Activated T-cell treated with anti-CD3 and anti-CD28 coated beads, Interleukin-2, amount 50 U/mL, for 72 hours (primary cell): ENCODE data around the gene NAP1L5. TPM values are rescaled to one million over a fixed set of nuclear protein-coding genes. Genes with fewer than 3 reads are reported as not detected.
A peak's percentile ranks its signal among the peaks of the same experiment; 100 is the strongest.

Source experiments
- ATAC-seq, 2 donors: fragments of 150-1000 bp; cut with Tn5 transposase; replicated peaks in 1 of 2; 2 replicates each; pipeline ENCODE4 v1.10.0; 2021; ENCODE audit warnings: moderate library complexity in 2 of 2, mild to moderate bottlenecking in 1 of 2
- DNase-seq, 2 donors: peaks; one replicate each; pipeline ENCODE4 v3.0.0; 2021 to 2022; ENCODE audit warnings: mixed read lengths in 1 of 2
- H3K27ac Mint-ChIP-seq: one replicate; pipeline ENCODE4 v1.8.0; 2022; ENCODE audit warnings: mild to moderate bottlenecking, moderate library complexity, mixed read lengths
- H3K27me3 Mint-ChIP-seq: one replicate; pipeline ENCODE4 v1.8.0; 2022; ENCODE audit warnings: low read depth, mixed read lengths
- H3K36me3 Mint-ChIP-seq, 2 donors: one replicate each; pipeline ENCODE4 v1.8.0; 2022; ENCODE audit warnings: mixed read lengths in 2 of 2, mild to moderate bottlenecking in 1 of 2; ENCODE audit not compliant: insufficient read depth in 2 of 2
- H3K4me1 Mint-ChIP-seq: one replicate; pipeline ENCODE4 v1.8.0; 2022; ENCODE audit warnings: low read depth, mixed read lengths
- H3K4me3 Mint-ChIP-seq, 2 donors: one replicate each; pipeline ENCODE4 v1.8.0; 2022; ENCODE audit warnings: mild to moderate bottlenecking in 2 of 2, mixed read lengths in 2 of 2, moderate library complexity in 2 of 2
- H3K9me3 Mint-ChIP-seq, 2 donors: one replicate each; pipeline ENCODE4 v1.8.0; 2022; ENCODE audit warnings: mixed read lengths in 2 of 2
- total RNA-seq, 2 donors: library from RNA; stranded (reverse); gene quantifications; one replicate each; pipeline ENCODE4 v1.2.3, GENCODE V29; 2022

NAP1L5 gene
- total RNA-seq, 2 donors from 2014 or later: 5.0 to 5.9 TPM

- H3K9me3 Mint-ChIP-seq: no peaks in the 10 kb centered on the region
- H3K27ac Mint-ChIP-seq: no peak overlapping the region
- H3K27me3 Mint-ChIP-seq: no peaks in the 10 kb centered on the region
- no peaks in the 10 kb centered on the region for H3K36me3 Mint-ChIP-seq
- H3K4me3 Mint-ChIP-seq: no peak overlapping the region
- no peak for DNase-seq
- no peak for ATAC-seq
- H3K4me1 Mint-ChIP-seq: peaks cover 11% of the 10 kb centered on the region
Observed at GRCh38 chr4:88732714-88733368, 35.2 kb upstream of the NAP1L5 start.

DNA sequence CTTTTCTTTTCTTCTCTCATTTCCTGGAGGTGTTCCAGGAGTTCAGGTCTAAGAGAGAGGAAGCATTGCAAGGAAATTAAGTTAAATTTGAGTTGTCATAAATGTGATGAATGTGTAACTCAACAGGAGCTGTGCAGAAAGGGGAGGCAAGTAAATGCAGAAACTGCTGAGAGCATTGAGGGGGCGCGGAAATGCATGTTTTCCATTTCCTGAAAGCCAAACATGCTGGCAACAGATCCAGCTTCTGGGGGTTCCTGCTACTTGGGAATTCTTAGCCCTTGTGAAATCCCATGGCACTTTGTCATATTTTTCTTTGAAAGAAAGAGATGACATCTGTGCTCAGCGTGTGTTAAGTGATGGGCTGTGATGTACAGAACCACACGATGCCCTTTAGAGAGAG is 33.8 kb upstream of the NAP1L5 start:
- Mint-ChIP-seq H3K27me3 (no peaks in the 10 kb centered on the region), H3K4me1 (no peaks in the 10 kb centered on the region), H3K36me3 (peaks cover 0 to 4% of the 10 kb centered on the region in 2 donors), H3K4me3 (no peak overlapping the region), H3K27ac (no peak overlapping the region), H3K9me3 (no peaks in the 10 kb centered on the region)
- no peak for DNase-seq
- no peak for ATAC-seq

DNA sequence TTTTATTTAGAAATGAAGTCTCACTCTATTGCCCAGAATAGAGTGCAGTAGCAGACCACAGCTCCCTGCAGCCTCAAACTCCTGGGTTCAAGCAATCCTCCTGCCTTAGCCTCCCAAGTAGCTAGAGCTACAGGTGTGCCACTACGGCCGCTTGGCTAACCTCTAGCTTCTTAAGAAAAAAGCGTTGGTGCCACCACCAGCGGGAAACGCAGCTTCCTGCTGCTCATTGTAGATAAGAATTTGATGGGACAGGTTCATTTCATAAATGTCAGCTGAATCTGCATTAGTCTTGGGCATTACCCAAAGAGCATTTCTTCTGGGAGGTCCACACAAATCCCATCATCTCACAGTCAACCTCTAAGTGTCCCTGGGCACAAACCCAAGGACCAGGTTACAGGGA is 33.2 kb upstream of the NAP1L5 start:
- H3K27me3 Mint-ChIP-seq: no peaks in the 10 kb centered on the region
- ATAC-seq (no peak), DNase-seq (no peak)
- no peaks in the 10 kb centered on the region for H3K9me3 Mint-ChIP-seq
- no peak overlapping the region for H3K27ac Mint-ChIP-seq
- no peak overlapping the region for H3K4me3 Mint-ChIP-seq
- H3K4me1 Mint-ChIP-seq: no peaks in the 10 kb centered on the region
- peaks cover 0 to 4% of the 10 kb centered on the region in 2 donors for H3K36me3 Mint-ChIP-seq

GRCh38 chr4:88729146-88729760 is 31.6 kb upstream of the NAP1L5 start:
- Mint-ChIP-seq H3K9me3 (no peaks in the 10 kb centered on the region), H3K27ac (no peak overlapping the region), H3K36me3 (peaks cover 0 to 4% of the 10 kb centered on the region in 2 donors), H3K4me3 (no peak overlapping the region), H3K4me1 (no peaks in the 10 kb centered on the region), H3K27me3 (no peaks in the 10 kb centered on the region)
- ATAC-seq: no peak
- DNase-seq: no peak

DNA sequence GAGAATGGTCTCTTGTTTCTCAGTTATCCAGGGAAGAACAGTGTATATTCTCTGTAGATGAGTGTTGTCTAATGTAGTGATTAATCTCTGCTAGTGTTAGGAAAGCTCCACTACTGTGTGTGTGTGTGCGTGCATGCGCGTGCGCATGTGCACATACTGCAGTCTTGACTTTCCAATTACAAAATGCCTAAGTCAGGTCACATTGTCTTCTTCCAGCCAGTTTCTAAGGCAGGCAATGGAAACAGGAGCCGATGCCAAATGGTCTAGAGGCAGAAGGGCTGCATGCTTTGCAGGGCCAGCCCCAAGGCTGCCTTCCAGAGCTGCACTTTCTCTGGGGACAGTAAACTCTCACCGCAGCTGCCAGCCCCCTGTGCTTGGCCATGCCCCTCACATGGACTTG is 30.5 kb upstream of the NAP1L5 start:
- H3K27ac Mint-ChIP-seq: no peak overlapping the region
- H3K36me3 Mint-ChIP-seq: peaks cover 0 to 4% of the 10 kb centered on the region in 2 donors
- no peak for ATAC-seq

DNA sequence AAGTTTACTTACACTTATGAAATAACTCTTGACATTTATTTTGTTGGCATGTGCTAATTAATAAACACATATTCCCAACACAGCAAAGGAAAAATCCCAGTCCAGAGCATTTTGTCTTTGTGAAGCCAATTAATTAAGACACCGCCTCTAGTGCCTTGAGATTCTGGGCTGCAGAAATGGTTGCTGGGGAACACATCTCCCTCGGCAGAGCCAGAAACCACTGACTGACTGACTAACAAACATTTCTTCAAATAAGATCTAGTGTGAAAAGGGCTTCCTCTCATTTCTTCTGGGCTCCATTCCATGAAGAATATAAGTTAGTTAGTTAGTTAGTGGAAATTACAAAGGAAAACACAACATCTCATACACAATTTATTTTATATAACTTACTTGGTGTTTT is 28.4 kb upstream of the NAP1L5 start:
- no peak overlapping the region for H3K4me3 Mint-ChIP-seq
- no peak overlapping the region for H3K27ac Mint-ChIP-seq
- H3K36me3 Mint-ChIP-seq: peaks cover 0 to 4% of the 10 kb centered on the region in 2 donors

More for the DNA sequence above, 30.5 kb upstream of the NAP1L5 start:
- no peak overlapping the region for H3K4me3 Mint-ChIP-seq
- no peaks in the 10 kb centered on the region for H3K4me1 Mint-ChIP-seq
- H3K27me3 Mint-ChIP-seq: no peaks in the 10 kb centered on the region
- no peak for DNase-seq
- H3K9me3 Mint-ChIP-seq: no peaks in the 10 kb centered on the region

GRCh38 chr4:88725143-88725542 is 27.5 kb upstream of the NAP1L5 start:
- ATAC-seq (no peak), DNase-seq (no peak)
- Mint-ChIP-seq H3K9me3 (no peaks in the 10 kb centered on the region), H3K4me1 (no peaks in the 10 kb centered on the region), H3K4me3 (no peak overlapping the region), H3K36me3 (peaks cover 2 to 4% of the 10 kb centered on the region in 2 donors), H3K27ac (no peak overlapping the region), H3K27me3 (no peaks in the 10 kb centered on the region)

More for the DNA sequence above, 28.4 kb upstream of the NAP1L5 start:
- no peaks in the 10 kb centered on the region for H3K27me3 Mint-ChIP-seq
- no peaks in the 10 kb centered on the region for H3K4me1 Mint-ChIP-seq
- no peak for ATAC-seq
- no peaks in the 10 kb centered on the region for H3K9me3 Mint-ChIP-seq
- DNase-seq: no peak

DNA sequence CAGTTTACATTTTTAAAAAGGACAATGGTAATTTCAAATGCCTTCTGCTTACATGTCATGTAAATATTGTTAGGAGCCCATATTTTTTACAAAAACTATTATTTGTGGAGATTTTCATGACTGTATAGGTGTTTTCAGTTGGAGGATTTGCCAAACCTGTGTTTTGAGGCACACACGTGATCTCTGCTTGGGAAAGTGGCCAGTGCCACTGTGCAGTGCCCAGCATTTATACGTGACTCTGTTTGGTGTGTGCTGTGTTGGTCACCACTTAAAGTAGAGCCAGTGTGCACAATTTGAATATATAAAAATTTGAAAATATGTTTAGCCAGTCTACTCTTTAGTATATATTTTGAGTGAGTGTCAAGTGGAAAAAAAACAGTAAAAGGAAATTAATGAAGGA is 26.8 kb upstream of the NAP1L5 start:
- no peaks in the 10 kb centered on the region for H3K4me1 Mint-ChIP-seq
- no peak for DNase-seq
- no peak overlapping the region for H3K27ac Mint-ChIP-seq
- no peak overlapping the region for H3K4me3 Mint-ChIP-seq
- H3K9me3 Mint-ChIP-seq: no peaks in the 10 kb centered on the region
- H3K36me3 Mint-ChIP-seq: peaks cover 2 to 4% of the 10 kb centered on the region in 2 donors
- no peak for ATAC-seq
- H3K27me3 Mint-ChIP-seq: no peaks in the 10 kb centered on the region

GRCh38 chr4:88722828-88723227 is 25.2 kb upstream of the NAP1L5 start:
- no peak for ATAC-seq
- H3K9me3 Mint-ChIP-seq: peaks cover 0 to 2% of the 10 kb centered on the region in 2 donors
- no peaks in the 10 kb centered on the region for H3K27me3 Mint-ChIP-seq
- H3K4me3 Mint-ChIP-seq: no peak overlapping the region
- peaks cover 4 to 10% of the 10 kb centered on the region in 2 donors for H3K36me3 Mint-ChIP-seq
- H3K4me1 Mint-ChIP-seq: no peaks in the 10 kb centered on the region
- DNase-seq: no peak
- peak overlapping the region; percentile 33 for H3K27ac Mint-ChIP-seq

DNA sequence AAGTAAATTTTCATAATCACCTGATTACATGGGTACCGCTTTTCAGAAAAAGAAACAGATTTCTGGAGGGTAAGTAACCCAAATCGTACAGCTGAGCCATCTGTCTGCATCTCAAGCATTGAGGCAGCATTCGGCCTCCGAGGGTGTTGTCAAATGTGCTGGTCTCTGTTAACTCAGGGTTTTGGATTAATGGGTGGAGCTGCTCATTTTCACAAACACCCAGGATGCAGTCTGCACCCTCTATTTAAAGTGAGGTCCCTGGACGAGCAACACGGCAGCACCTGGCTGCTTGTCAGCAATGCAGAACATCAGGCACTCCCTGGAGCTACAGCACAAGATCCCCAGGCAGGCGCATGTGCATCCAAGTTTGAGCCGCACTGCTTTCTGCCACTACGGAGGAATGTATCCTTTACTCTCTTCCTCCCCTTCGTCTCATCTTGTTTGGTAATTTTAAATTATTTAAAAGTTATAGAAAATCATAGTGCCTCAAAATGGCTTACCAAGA is 24.7 kb upstream of the NAP1L5 start:
- no peaks in the 10 kb centered on the region for H3K27me3 Mint-ChIP-seq
- ATAC-seq (no peak), DNase-seq (no peak)
- H3K4me1 Mint-ChIP-seq: no peaks in the 10 kb centered on the region
- H3K27ac Mint-ChIP-seq: no peak overlapping the region
- peaks cover 9 to 11% of the 10 kb centered on the region in 2 donors for H3K36me3 Mint-ChIP-seq
- H3K4me3 Mint-ChIP-seq: no peak overlapping the region
- H3K9me3 Mint-ChIP-seq: peaks cover 4 to 7% of the 10 kb centered on the region in 2 donors

GRCh38 chr4:88720451-88721428 is 23.1 kb upstream of the NAP1L5 start:
- Mint-ChIP-seq H3K36me3 (peaks cover 16 to 22% of the 10 kb centered on the region in 2 donors), H3K27ac (no peak overlapping the region), H3K9me3 (peaks cover 7 to 12% of the 10 kb centered on the region in 2 donors), H3K27me3 (no peaks in the 10 kb centered on the region), H3K4me1 (no peaks in the 10 kb centered on the region), H3K4me3 (no peak overlapping the region)
- ATAC-seq (no peak), DNase-seq (no peak)

DNA sequence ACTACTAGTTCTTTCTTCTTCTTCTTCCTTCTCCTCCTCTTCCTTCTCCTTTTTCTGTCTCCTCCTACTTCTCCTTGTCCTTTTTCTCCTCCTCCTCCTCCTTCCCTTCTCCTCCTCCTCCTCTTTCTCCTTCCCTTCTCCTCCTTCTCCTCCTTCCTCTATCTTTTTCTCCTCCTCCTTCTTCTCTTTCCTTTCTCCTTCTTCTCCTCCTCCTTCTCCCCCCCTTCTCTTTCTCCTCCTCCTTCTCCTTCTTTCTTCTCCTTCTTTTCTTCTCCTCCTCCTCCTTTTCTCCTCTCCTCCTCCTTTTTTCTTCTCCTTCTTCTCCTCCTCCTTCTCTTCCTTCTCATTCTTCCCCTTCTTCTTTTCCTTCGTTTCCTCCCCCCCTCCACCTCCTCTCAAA is 21.8 kb upstream of the NAP1L5 start:
- Mint-ChIP-seq H3K27me3 (no peaks in the 10 kb centered on the region), H3K9me3 (peaks cover 7 to 12% of the 10 kb centered on the region in 2 donors), H3K4me1 (no peaks in the 10 kb centered on the region), H3K36me3 (peaks cover 16 to 29% of the 10 kb centered on the region in 2 donors), H3K27ac (no peak overlapping the region), H3K4me3 (no peak overlapping the region)
- no peak for DNase-seq
- ATAC-seq: no peak

- Mint-ChIP-seq H3K4me1 (no peaks in the 10 kb centered on the region), H3K27me3 (no peaks in the 10 kb centered on the region), H3K4me3 (no peak overlapping the region), H3K9me3 (peaks cover 7 to 12% of the 10 kb centered on the region in 2 donors), H3K27ac (peak overlapping the region; percentile 37), H3K36me3 (peaks cover 16 to 29% of the 10 kb centered on the region in 2 donors)
- ATAC-seq (no peak), DNase-seq (no peak)
Observed at GRCh38 chr4:88718098-88718497, 20.5 kb upstream of the NAP1L5 start.
